Peyer's patch (tissue), 4 donors: ENCODE data around the gene NPTXR.
A peak's percentile ranks its signal among the peaks of the same experiment; 100 is the strongest.

ENCODE experiments used
- CTCF ChIP-seq, 6 experiments: fragments of 450-650 bp in 4 of 6; fragments of 200-600 bp in 2 of 6; sonication (generic) in 1 of 6; IDR thresholded peaks; one replicate each; pipeline ENCODE4 v1.5.1; 2017 to 2019; ENCODE audit warnings: antibody characterized with exemption in 6 of 6, mild to moderate bottlenecking in 3 of 6, moderate library complexity in 1 of 6
- POLR2A ChIP-seq, 2 donors: fragments of 450-650 bp; IDR thresholded peaks; one replicate each; pipeline ENCODE4 v1.5.1; 2017; ENCODE audit warnings: antibody characterized with exemption in 2 of 2, mild to moderate bottlenecking in 2 of 2, moderate library complexity in 2 of 2

DNA sequence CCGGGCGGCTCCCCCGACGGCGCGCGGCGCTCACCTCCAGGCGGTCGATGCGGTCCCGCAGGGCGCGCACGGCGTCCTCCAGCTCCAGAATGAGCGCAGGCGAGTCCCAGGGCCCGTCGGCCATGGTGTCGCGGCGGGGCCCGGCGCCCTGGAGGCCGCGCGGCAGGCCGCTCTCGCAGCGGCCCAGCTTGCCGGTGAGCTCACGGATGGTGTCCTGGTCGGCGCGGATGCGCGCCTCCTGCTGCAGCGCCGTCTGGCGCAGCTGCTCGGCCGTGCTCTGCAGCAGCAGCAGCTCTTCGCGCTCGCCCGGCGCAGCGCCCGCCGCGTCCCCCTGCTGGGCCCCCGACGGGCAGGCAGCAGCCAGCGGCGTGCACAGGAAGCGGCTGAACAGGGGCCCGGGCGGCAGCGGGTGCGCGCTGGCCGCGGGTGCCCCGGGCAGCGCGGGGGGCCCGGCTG is 599 bp downstream of the NPTXR start:
- TF ChIP-seq POLR2A (IDR thresholded peaks at IDR 0.05) = no peak
- peak in 4 of 6 experiments; percentile 14 to 39 (median 26) for TF ChIP-seq CTCF (IDR thresholded peaks at IDR 0.05)
